Stromal cell of bone marrow (primary cell): ENCODE measurements around the gene ZNF813.
"Not testable (repeated sequence)": the region's sequence is repeated elsewhere in the genome, so short reads cannot be mapped to it uniquely, and the experiment has no call there.

ENCODE experiments used
- DNase-seq: peaks from one replicate; pipeline ENCODE4 v3.0.0-alpha.2; 2012; ENCODE audit warnings: low read depth

Gene ZNF813

GRCh38 chr19:53485046-53486004 is 17.8 kb downstream of the ZNF813 start:
- DNase-seq, result no peak

GRCh38 chr19:53492153-53492552 is 24.6 kb downstream of the ZNF813 start:
- no peak for DNase-seq

DNA sequence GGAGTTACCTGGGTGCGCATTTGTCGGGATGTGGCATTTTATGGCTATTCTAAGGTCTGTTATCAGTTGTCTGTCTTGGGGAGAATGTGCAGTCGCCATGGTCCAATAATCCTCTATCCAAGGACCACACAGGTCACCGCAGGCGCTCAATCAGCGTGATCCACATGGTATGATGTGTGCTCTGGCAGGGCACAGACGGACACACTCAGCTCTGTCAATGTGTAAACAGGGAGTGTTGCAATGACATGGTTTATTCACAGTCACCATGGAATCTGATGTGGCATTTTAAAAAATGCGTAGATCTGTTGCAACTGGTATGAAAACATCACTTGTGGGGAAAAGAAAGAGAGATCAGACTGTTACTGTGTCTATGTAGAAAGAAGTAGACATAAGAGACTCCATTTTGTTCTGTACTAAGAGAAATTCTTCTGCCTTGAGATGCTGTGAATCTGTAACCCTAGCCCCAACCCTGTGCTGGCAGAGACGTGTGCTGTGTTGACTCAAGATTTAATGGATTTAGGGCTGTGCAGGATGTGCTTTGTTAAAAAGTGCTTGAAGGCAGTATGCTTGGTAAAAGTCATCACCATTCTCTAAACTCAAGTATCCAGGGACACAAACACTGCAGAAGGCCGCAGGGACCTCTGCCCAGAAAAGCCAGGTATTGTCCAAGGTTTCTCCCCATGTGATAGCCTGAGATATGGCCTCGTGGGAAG is 29.9 kb downstream of the ZNF813 start:
- DNase-seq, result not testable (repeated sequence)

DNA sequence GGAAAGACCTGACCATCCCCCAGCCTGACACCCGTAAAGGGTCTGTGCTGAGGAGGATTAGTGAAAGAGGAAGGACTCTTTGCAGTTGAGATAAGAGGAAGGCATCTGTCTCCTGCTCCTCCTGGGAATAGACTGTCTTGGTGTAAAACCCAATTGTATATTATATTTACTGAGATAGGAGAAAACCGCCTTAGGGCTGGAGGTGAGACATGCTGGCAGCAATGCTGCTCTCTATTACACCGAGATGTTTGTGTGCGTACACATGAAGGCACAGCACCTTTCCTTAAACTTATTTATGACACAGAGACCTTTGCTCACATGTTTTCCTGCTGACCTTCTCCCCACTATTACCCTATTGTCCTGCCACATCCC is 30.5 kb downstream of the ZNF813 start:
- DNase-seq, result not testable (repeated sequence)

- not testable (repeated sequence) for DNase-seq
Observed at GRCh38 chr19:53503151-53503550, 35.6 kb downstream of the ZNF813 start.

DNA sequence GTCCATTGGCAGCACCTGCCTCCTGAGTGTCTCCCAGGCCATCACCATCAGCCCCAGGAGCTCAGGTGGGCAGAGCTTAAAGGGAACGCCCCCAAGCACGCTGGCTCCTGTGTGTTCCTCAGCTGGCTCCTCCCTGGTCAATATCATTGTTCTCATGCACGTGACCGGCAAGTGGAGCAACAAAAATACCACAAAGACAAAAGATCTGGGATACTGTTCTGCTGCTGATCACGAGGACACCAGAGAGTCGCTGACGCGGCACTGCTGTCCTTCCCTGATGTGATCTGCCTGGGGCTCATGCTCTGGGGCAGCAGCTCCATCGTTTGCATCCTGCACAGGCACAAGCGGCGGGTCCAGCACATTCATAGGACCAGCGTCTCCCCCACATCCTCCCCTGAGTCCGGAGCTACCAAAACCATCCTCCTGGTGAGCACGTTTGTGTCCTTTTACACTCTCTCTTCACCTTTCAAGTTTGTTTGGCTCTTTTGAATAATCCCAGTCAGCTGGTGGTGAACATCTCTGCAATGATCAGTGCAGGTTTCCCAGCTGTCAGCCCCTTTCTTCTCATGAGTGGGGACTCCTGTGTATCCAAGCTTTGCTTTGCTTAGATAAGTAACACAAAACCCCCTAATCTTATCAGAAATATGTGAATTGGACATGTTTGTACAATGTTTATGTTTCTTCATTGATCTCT is 36.3 kb downstream of the ZNF813 start:
- not testable (repeated sequence) for DNase-seq

DNA sequence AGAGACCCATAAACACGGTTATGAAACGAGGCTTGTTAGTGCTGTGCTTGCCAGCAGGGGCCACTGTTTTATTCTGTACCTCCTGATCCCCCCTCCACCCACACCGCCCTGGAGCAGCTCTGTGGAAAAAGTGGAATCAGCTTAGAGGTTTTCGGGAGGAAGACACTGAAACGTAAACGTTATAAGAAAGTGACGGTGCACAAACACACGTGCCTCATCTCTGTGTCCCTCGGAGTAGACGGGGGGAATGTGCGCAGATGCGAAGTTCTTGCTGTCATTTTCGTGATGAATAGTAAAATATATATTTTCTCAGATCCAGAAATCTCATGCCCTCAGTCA is 36.8 kb downstream of the ZNF813 start:
- not testable (repeated sequence) for DNase-seq

DNA sequence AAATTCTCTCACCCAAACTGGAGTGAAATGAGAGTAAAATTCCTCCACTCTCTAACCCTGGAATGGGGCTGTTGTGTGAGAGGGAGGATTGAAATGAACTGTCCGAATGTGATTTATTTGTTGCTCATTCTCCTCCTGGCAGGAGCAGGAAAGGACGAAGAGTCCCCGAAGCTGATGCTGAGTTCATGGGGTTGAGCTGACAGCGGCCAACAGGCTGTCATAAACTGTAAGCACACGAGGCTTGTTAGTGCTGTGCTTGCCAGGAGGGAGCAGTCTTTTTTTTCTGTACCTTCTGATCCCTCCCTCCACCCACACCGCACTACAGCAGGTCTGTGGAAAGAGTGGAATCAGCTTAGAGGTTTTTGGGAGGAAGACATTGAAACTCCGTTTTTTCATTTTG is 37.4 kb downstream of the ZNF813 start:
- no peak for DNase-seq

- DNase-seq, result no peak
Observed at GRCh38 chr19:53506728-53507127, 39.2 kb downstream of the ZNF813 start.

- peak; percentile 53 for DNase-seq
Observed at GRCh38 chr19:53507523-53508442, 40.2 kb downstream of the ZNF813 start.

- DNase-seq, result no peak
Observed at GRCh38 chr19:53509443-53509842, 41.9 kb downstream of the ZNF813 start.

DNA sequence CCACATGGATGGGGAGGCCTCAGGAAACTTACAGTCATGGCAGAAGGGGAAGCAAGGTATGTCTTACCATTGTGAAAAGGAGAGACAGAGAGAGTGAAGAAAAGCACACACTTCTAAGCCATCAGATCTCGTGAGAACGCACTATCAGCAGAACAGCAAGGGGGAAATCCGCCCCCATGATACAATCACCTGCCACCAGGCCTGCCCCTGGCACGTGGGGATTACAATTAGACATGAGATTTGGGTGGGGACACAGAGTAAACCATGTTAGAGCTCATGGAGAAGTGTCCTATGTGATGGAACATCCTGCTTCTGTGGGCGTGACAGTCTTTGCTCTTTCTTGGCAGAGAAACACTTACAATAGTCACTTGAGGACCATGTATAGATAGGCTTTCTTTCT is 42.3 kb downstream of the ZNF813 start:
- DNase-seq, result no peak

GRCh38 chr19:53511357-53511756 is 43.8 kb downstream of the ZNF813 start:
- no peak for DNase-seq

DNA sequence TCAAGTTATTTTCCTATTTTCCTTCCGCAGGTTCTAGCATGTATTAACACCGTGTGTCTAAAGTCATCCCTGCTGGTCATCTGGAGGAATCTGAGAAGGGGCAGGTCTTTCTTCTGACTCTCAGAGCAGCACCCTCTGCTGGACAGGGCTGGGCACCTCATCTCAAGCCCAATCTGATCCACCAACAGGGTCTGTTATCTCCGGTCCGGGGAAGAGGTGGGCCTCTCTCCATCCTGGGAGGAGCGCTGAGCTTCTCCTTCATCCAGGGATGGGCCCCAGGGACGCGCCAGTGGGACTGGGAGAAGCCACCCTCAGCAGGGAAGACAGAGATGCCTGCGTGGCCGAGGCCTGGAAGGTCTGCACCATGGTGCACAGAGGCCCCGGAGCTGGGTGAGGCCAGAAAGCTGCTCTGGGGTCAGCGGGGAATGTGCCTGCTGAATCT is 44.4 kb downstream of the ZNF813 start:
- peak; percentile 34 for DNase-seq

- DNase-seq, result not testable (repeated sequence)
Observed at GRCh38 chr19:53515047-53515446, 47.5 kb downstream of the ZNF813 start.

DNA sequence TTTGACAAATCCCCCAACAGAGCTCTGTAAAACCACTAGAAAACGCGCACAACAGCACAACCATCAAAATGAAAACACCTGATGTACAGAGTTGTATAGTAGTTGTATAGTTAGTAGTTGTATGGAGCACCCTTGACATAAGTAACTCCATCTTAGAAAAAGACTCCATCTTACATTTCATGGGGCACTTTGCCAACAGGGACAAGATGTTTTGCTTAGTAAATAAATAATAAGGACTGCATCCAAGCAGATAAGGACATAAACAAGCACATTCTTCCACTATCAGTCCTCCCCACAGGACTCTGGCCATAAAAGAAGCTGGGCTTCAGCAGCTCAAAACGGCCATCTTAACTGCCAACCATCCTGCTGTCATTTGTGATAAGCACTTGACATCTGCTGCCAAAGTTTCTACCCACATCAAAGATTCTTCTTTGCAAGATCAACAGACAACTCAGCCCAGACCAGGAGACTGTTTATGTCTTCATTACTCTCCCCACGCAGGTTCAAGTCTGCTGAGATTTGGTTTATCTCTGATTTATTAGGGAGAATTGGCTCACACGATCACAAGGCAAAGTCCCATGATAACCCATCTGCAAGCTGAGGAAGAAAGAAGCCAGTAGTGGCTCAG is 49.7 kb downstream of the ZNF813 start:
- no peak for DNase-seq

DNA sequence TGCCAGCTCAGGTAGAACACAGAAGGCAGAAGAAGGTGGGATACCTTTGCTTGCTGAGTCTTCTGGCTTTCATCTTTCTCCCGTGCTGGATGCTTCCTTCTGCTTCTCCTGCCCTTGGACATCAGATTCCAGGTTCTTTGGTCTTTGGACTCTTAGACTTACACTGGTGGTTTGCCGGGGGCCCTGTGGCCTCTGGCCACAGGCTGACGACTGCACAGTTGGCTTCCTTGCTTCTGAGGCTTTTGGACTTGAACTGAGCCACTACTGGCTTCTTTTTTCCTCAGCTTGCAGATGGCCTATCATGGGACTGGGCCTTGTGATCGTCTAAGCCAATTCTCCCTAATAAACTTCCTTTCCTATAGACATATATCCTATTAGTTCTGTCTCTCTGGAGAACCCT is 50.6 kb downstream of the ZNF813 start:
- DNase-seq, result no peak

DNA sequence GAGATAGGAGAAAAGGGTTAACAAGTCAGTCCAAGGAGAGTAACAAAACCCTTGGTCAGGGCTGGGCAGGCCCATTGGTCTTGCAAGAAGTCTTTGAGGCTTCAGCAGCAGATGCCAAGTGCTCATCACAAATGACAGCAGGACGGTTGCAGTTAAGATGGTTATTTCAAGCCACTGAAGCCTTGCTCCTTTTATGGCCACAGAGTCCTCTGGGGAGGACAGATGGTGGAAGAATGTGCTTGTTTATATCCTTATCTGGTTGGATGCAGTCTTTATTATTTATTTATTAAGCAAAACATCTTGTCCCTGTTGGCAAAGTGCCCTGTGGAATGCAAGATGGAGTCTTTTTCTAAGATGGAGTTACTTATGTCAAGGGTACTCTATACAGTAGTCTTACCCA is 51.2 kb downstream of the ZNF813 start:
- DNase-seq, result no peak

- no peak for DNase-seq
Observed at GRCh38 chr19:53519446-53519845, 51.9 kb downstream of the ZNF813 start.

DNA sequence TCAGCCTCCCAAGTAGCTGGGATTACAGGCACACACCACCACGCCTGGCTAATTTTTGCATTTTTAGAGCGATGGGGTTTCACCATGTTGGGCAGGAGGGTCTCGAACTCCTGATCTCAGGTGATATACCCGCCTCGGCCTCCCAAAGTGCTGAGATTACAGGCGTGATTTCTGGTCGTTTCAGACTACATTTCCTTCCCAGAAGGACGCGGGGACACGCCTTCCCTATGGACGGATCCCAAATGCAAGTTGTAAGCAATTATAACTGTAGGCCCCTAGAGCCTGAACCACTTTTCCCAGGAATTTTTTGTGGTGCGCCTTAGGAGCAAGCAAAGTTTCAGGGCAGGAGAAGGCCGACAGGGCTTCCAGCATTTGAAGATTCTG is 52.6 kb downstream of the ZNF813 start:
- DNase-seq, result no peak
